GM12878 (cell line): ENCODE measurements around the gene USP15.

Experiments
- CTCF ChIP-seq, 3 experiments: IDR thresholded peaks in 2 of 3; conservative IDR thresholded peaks in 1 of 3; 2 replicates each; pipeline ENCODE4 v1.5.1; 2011; ENCODE audit warnings: low read depth in 3 of 3, low read length in 3 of 3, mild to moderate bottlenecking in 3 of 3, control low read depth in 2 of 3, moderate library complexity in 2 of 3, inconsistent platforms in 1 of 3, mixed read lengths in 1 of 3; ENCODE audit not compliant: control insufficient read depth in 2 of 3, insufficient read depth in 1 of 3; ENCODE audit errors: extremely low read depth in 1 of 3
- E2F4 ChIP-seq: IDR thresholded peaks from 2 replicates; pipeline ENCODE4 v1.6.1; 2012; ENCODE audit warnings: low read depth, low read length, improper control_type of control experiment
- EP300 ChIP-seq, 2 experiments: fragments of 150-350 bp in 1 of 2; IDR thresholded peaks; 2 replicates each; pipeline ENCODE4 v1.6.1; 2011 to 2012; ENCODE audit warnings: low read depth in 2 of 2, low read length in 2 of 2, borderline replicate concordance in 1 of 2, improper control_type of control experiment in 1 of 2, inconsistent platforms in 1 of 2; ENCODE audit not compliant: control insufficient read depth in 1 of 2
- EZH2 ChIP-seq: IDR thresholded peaks from 2 replicates; pipeline ENCODE4 v1.6.1; 2012; ENCODE audit warnings: low read depth, mild to moderate bottlenecking, control low read depth, inconsistent platforms, low read length, borderline replicate concordance; ENCODE audit not compliant: control insufficient read depth
- FOS ChIP-seq: IDR thresholded peaks from 3 replicates; pipeline ENCODE4 v1.6.1; 2011; ENCODE audit warnings: borderline replicate concordance; ENCODE audit not compliant: insufficient read length; ENCODE audit errors: extremely low read depth
- GABPA ChIP-seq: IDR thresholded peaks from 2 replicates; pipeline ENCODE4 v1.6.1; 2014; ENCODE audit warnings: antibody characterized with exemption, low read depth, mild to moderate bottlenecking, inconsistent platforms
- HDAC2 ChIP-seq: fragments of 200-600 bp; sonication (generic); IDR thresholded peaks from 2 replicates; pipeline ENCODE4 v1.6.1; 2017
- JUNB ChIP-seq: IDR thresholded peaks from 2 replicates; pipeline ENCODE4 v1.6.1; 2016; ENCODE audit warnings: antibody characterized with exemption, mild to moderate bottlenecking
- POLR2A ChIP-seq: IDR thresholded peaks from 2 replicates; pipeline ENCODE4 v1.6.1; 2011; ENCODE audit warnings: low read depth, mild to moderate bottlenecking, low read length
- POLR2AphosphoS5 ChIP-seq: IDR thresholded peaks from 2 replicates; pipeline ENCODE4 v1.6.1; 2011; ENCODE audit warnings: mild to moderate bottlenecking, low read length, inconsistent platforms
- SMC3 ChIP-seq: IDR thresholded peaks from 2 replicates; pipeline ENCODE4 v1.6.1; 2011; ENCODE audit warnings: low read length, improper control_type of control experiment, borderline replicate concordance

- no peak for TF ChIP-seq CTCF (IDR thresholded peaks at IDR 0.05 in 2 of 3, conservative IDR thresholded peaks at IDR 0.05 in 1 of 3; ENCODE audit: control insufficient read depth in 2 of 3, extremely low read depth in 1 of 3, insufficient read depth in 1 of 3, low read depth in 3 of 3, low read length in 3 of 3)
- TF ChIP-seq E2F4: no peak
- TF ChIP-seq POLR2A: no peak
- no peak for TF ChIP-seq POLR2AphosphoS5
- no peak for TF ChIP-seq SMC3
- no peak for TF ChIP-seq EP300 (IDR thresholded peaks at IDR 0.05; ENCODE audit: borderline replicate concordance in 1 of 2, control insufficient read depth in 1 of 2, low read depth in 2 of 2, low read length in 2 of 2)
- TF ChIP-seq GABPA: no peak
- TF ChIP-seq FOS: no peak
- no peak for TF ChIP-seq JUNB
- no peak for TF ChIP-seq EZH2
- TF ChIP-seq HDAC2: no peak
Observed at GRCh38 chr12:62268956-62269355, 8.8 kb downstream of the USP15 start.
